IMR-90 (cell line): ENCODE data around the gene PAPSS2. TPM values are rescaled to one million over a fixed set of nuclear protein-coding genes. Genes with fewer than 3 reads are reported as not detected.

Source experiments
- ATAC-seq: fragments of 200-7000 bp; cut with Tn5 transposase; 2 replicates; pipeline ENCODE4 v1.9.1; 2020; ENCODE audit warnings: low read depth, mild to moderate bottlenecking, moderate library complexity
- BruUV-seq: library from RNA; stranded (reverse); fragments of 400-500 nt; replicated peaks from 2 replicates; lab custom pipeline; 2021; lab: Mats Ljungman, UMichigan
- CTCF ChIA-PET: fragments of 300-600 bp; formaldehyde crosslinking; extraction: SDS; loops from one replicate; lab custom pipeline; 2021; ENCODE audit warnings: antibody characterized with exemption; lab: Yijun Ruan, JAX
- POLR2A ChIA-PET: fragments of 300-600 bp; sonication (Branson Sonifier 250); formaldehyde crosslinking; loops from one replicate; lab custom pipeline; 2022; ENCODE audit warnings: antibody characterized with exemption; ENCODE audit not compliant: unreplicated experiment; lab: Charles Lee
- DNase-seq: peaks from one replicate; pipeline ENCODE4 v3.0.0; 2013
- H2AFZ ChIP-seq: replicated peaks from 2 replicates; pipeline ENCODE3; 2013; ENCODE audit warnings: low read length, mild to moderate bottlenecking; ENCODE audit not compliant: poor library complexity
- H2AK5ac ChIP-seq: 2 replicates; pipeline ENCODE4 v1.6.1; 2013; ENCODE audit warnings: low read depth, low read length, inconsistent platforms
- H2AK9ac ChIP-seq: replicated peaks from 2 replicates; pipeline ENCODE3; 2013; ENCODE audit warnings: mild to moderate bottlenecking, low read depth, low read length, moderate library complexity; ENCODE audit not compliant: poor library complexity
- H2BK120ac ChIP-seq: 2 replicates; pipeline ENCODE4 v1.6.1; 2013; ENCODE audit warnings: low read depth, low read length, inconsistent platforms
- H2BK15ac ChIP-seq: 3 replicates; pipeline ENCODE4 v1.6.1; 2013; ENCODE audit warnings: low read depth, low read length, inconsistent platforms
- H2BK20ac ChIP-seq: 2 replicates; pipeline ENCODE4 v1.6.1; 2013; ENCODE audit warnings: low read depth, mild to moderate bottlenecking, inconsistent platforms, low read length, moderate library complexity
- H2BK5ac ChIP-seq: 2 replicates; pipeline ENCODE4 v1.6.1; 2013; ENCODE audit warnings: mild to moderate bottlenecking, low read depth, low read length, inconsistent platforms; ENCODE audit not compliant: poor library complexity, severe bottlenecking
- H3K14ac ChIP-seq: replicated peaks from 2 replicates; pipeline ENCODE4 v1.6.1; 2013; ENCODE audit warnings: low read depth, low read length, inconsistent platforms
- H3K18ac ChIP-seq: 2 replicates; pipeline ENCODE4 v1.6.1; 2013; ENCODE audit warnings: low read depth, low read length, control low read depth
- H3K23ac ChIP-seq: 2 replicates; pipeline ENCODE4 v1.6.1; 2013; ENCODE audit warnings: low read depth, low read length, inconsistent platforms
- H3K27ac ChIP-seq: 2 replicates; pipeline ENCODE4 v1.5.1; 2013; ENCODE audit warnings: mild to moderate bottlenecking, control low read depth, low read length; ENCODE audit not compliant: insufficient read depth
- H3K27me3 ChIP-seq: 2 replicates; pipeline ENCODE4 v1.6.1; 2013; ENCODE audit warnings: low read length; ENCODE audit not compliant: control insufficient read depth, insufficient read depth
- H3K36me3 ChIP-seq: 2 replicates; pipeline ENCODE4 v1.6.1; 2013; ENCODE audit warnings: low read length, mixed read lengths; ENCODE audit not compliant: control insufficient read depth, insufficient read depth
- H3K4ac ChIP-seq: 2 replicates; pipeline ENCODE4 v1.6.1; 2013; ENCODE audit warnings: low read depth, low read length, inconsistent platforms
- H3K4me1 ChIP-seq: 2 replicates; pipeline ENCODE4 v1.6.1; 2013; ENCODE audit warnings: low read length, mixed read lengths; ENCODE audit not compliant: control insufficient read depth, insufficient read depth
- H3K4me2 ChIP-seq: 2 replicates; pipeline ENCODE4 v1.6.1; 2013; ENCODE audit warnings: low read depth, mild to moderate bottlenecking, control low read depth, low read length, moderate library complexity
- H3K4me3 ChIP-seq: 2 replicates; pipeline ENCODE4 v1.5.1; 2013; ENCODE audit warnings: low read depth, mild to moderate bottlenecking, control low read depth, low read length, moderate library complexity; ENCODE audit not compliant: insufficient read depth
- H3K56ac ChIP-seq: 2 replicates; pipeline ENCODE4 v1.6.1; 2013; ENCODE audit warnings: low read length, inconsistent platforms; ENCODE audit not compliant: insufficient read depth; ENCODE audit errors: extremely low read depth
- H3K79me1 ChIP-seq, 2 experiments: 2 replicates each; pipeline ENCODE4 v1.6.1; 2013; ENCODE audit warnings: low read length in 2 of 2, inconsistent platforms in 1 of 2, low read depth in 1 of 2
- H3K9ac ChIP-seq: 2 replicates; pipeline ENCODE4 v1.6.1; 2013; ENCODE audit warnings: low read depth, low read length, control low read depth
- H3K9me1 ChIP-seq: 2 replicates; pipeline ENCODE4 v1.6.1; 2013; ENCODE audit warnings: low read length, inconsistent platforms; ENCODE audit not compliant: insufficient read depth
- H3K9me3 ChIP-seq: 2 replicates; pipeline ENCODE4 v1.6.1; 2013; ENCODE audit warnings: low read length; ENCODE audit not compliant: control insufficient read depth, insufficient read depth
- H4K20me1 ChIP-seq: 2 replicates; pipeline ENCODE4 v1.6.1; 2013; ENCODE audit warnings: low read length, inconsistent platforms; ENCODE audit not compliant: insufficient read depth
- H4K5ac ChIP-seq: 2 replicates; pipeline ENCODE4 v1.6.1; 2013; ENCODE audit warnings: mild to moderate bottlenecking, low read depth, low read length, control low read depth
- H4K8ac ChIP-seq, 2 experiments: 2 replicates each; pipeline ENCODE4 v1.6.1; 2013; ENCODE audit warnings: low read depth in 2 of 2, low read length in 2 of 2, control low read depth in 1 of 2, inconsistent platforms in 1 of 2
- H4K91ac ChIP-seq: 2 replicates; pipeline ENCODE4 v1.6.1; 2013; ENCODE audit warnings: low read depth, low read length, inconsistent platforms; ENCODE audit not compliant: insufficient read depth
- BHLHE40 ChIP-seq: fragments of 150-350 bp; IDR thresholded peaks from 2 replicates; pipeline ENCODE4 v1.6.1; 2016; ENCODE audit warnings: mild to moderate bottlenecking, low read depth, low read length
- CEBPB ChIP-seq: IDR thresholded peaks from 2 replicates; pipeline ENCODE4 v1.6.1; 2012; ENCODE audit warnings: low read depth, low read length, improper control_type of control experiment
- CHD1 ChIP-seq: IDR thresholded peaks from 2 replicates; pipeline ENCODE4 v1.6.1; 2012; ENCODE audit warnings: low read depth, low read length, improper control_type of control experiment
- CTCF ChIP-seq: conservative IDR thresholded peaks from 2 replicates; pipeline ENCODE4 v1.5.1; 2012; ENCODE audit warnings: mild to moderate bottlenecking, low read depth, low read length, improper control_type of control experiment
- ELK1 ChIP-seq: fragments of 150-350 bp; IDR thresholded peaks from 2 replicates; pipeline ENCODE4 v1.6.1; 2016; ENCODE audit warnings: low read depth, mild to moderate bottlenecking, low read length, moderate library complexity, borderline replicate concordance
- FOS ChIP-seq: fragments of 150-350 bp; IDR thresholded peaks from 2 replicates; pipeline ENCODE4 v1.6.1; 2016; ENCODE audit warnings: low read depth, low read length
- MAFK ChIP-seq: IDR thresholded peaks from 2 replicates; pipeline ENCODE4 v1.6.1; 2012; ENCODE audit warnings: low read depth, low read length, improper control_type of control experiment
- MAZ ChIP-seq: IDR thresholded peaks from 2 replicates; pipeline ENCODE4 v1.6.1; 2012; ENCODE audit warnings: low read depth, mild to moderate bottlenecking, low read length, improper control_type of control experiment, moderate library complexity, borderline replicate concordance
- MXI1 ChIP-seq: IDR thresholded peaks from 2 replicates; pipeline ENCODE4 v1.6.1; 2012; ENCODE audit warnings: low read depth, mild to moderate bottlenecking, low read length, moderate library complexity, borderline replicate concordance
- POLR2A ChIP-seq: IDR thresholded peaks from 2 replicates; pipeline ENCODE4 v1.6.1; 2012; ENCODE audit warnings: mild to moderate bottlenecking, low read depth, low read length
- RAD21 ChIP-seq: IDR thresholded peaks from 2 replicates; pipeline ENCODE4 v1.6.1; 2012; ENCODE audit warnings: low read length, improper control_type of control experiment
- RCOR1 ChIP-seq: IDR thresholded peaks from 2 replicates; pipeline ENCODE4 v1.6.1; 2012; ENCODE audit warnings: mild to moderate bottlenecking, low read length, improper control_type of control experiment; ENCODE audit not compliant: insufficient replicate concordance
- RFX5 ChIP-seq: IDR thresholded peaks from 2 replicates; pipeline ENCODE4 v1.8.0; 2012; ENCODE audit warnings: low read depth, mild to moderate bottlenecking, low read length, moderate library complexity
- SMC3 ChIP-seq: fragments of 150-350 bp; IDR thresholded peaks from 2 replicates; pipeline ENCODE4 v1.6.1; 2016; ENCODE audit warnings: low read depth, mild to moderate bottlenecking, antibody characterized with exemption, low read length, moderate library complexity
- USF2 ChIP-seq: fragments of 150-350 bp; IDR thresholded peaks from 2 replicates; pipeline ENCODE4 v1.6.1; 2017; ENCODE audit warnings: mild to moderate bottlenecking, antibody characterized with exemption, low read length, low read depth
- WGBS, 2 experiments: methylation state at CpG; one replicate each; pipeline versions ENCODE4 v1.1.5 to v1.1.7; 2013; ENCODE audit warnings: missing lambda C conversion rate in 2 of 2; ENCODE audit not compliant: insufficient read length in 1 of 2; ENCODE audit errors: extremely low coverage in 2 of 2; 5-methylcytosine and 5-hydroxymethylcytosine counted together
- dilution Hi-C: fragments of 300-500 bp; cut with HindIII; formaldehyde crosslinking; loops from one replicate; pipeline ENCODE4 v1.14.3; 2018; ENCODE audit warnings: low sequenced_read_pairs; ENCODE audit not compliant: unreplicated experiment
- in situ Hi-C: fragments of 300-500 bp; cut with MboI; formaldehyde crosslinking; loops from 3 replicates; pipeline ENCODE4 v1.14.3; 2019; ENCODE audit warnings: low sequenced_read_pairs, inconsistent platforms, mixed read lengths
- intact Hi-C: fragments of 100-400 bp; cut with micrococcal nuclease; formaldehyde crosslinking; loops from 2 replicates; pipeline ENCODE4 v1.10.0; 2022
- polyA plus RNA-seq, 3 experiments: library from polyadenylated mRNA; depleted of rRNA; stranded (reverse); fragments of >200 nt; gene quantifications; 2 replicates each; pipeline ENCODE4 v1.2.3, GENCODE V29; 2012; ENCODE audit warnings: low replicate concordance in 1 of 3
- total RNA-seq: library from RNA; depleted of rRNA; stranded (reverse); fragments of >200 nt; gene quantifications from 2 replicates; pipeline ENCODE4 v1.2.3, GENCODE V29; 2012

Gene PAPSS2
- total and polyA plus RNA-seq, 2 of the 4 experiments (the other 2 are of a cell fraction) = 55.0 to 63.3 TPM

GRCh38 chr10:87651801-87652200 lies 7.9 kb upstream of the PAPSS2 start:
- H3K9ac ChIP-seq = no peak overlapping the region
- H3K4me1 ChIP-seq = peaks cover 2% of the 10 kb centered on the region; the same call in 1 of the 2 replicates
- H2BK120ac ChIP-seq = no peak overlapping the region
- ChIA-PET CTCF (no interaction called here), POLR2A (no interaction called here)
- H3K4ac ChIP-seq = no peak overlapping the region
- intact Hi-C loops (no loop called here), in situ Hi-C loops (no loop called here), dilution Hi-C loops (no loop called here)
- H2BK15ac ChIP-seq = no peak overlapping the region
- no peak overlapping the region for H3K4me3 ChIP-seq
- H4K8ac ChIP-seq = no peak overlapping the region
- H3K27me3 ChIP-seq = no peaks in the 10 kb centered on the region
- no CpG with 5 or more reads among the region's 6 CpGs for WGBS, 2 experiments
- H3K9me1 ChIP-seq = no peaks in the 10 kb centered on the region
- ATAC-seq (no peak), DNase-seq (no peak)
- no peak overlapping the region for H3K4me2 ChIP-seq
- no peak overlapping the region for H3K18ac ChIP-seq
- H2AFZ ChIP-seq = no peak overlapping the region
- H4K91ac ChIP-seq = no peak overlapping the region
- H3K79me1 ChIP-seq = no peaks in the 10 kb centered on the region
- H3K36me3 ChIP-seq = no peaks in the 10 kb centered on the region
- no peak overlapping the region for H4K5ac ChIP-seq
- no peak overlapping the region for H2BK5ac ChIP-seq
- H3K27ac ChIP-seq = no peak overlapping the region
- H3K23ac ChIP-seq = no peak overlapping the region
- H3K14ac ChIP-seq = no peak overlapping the region
- BruUV-seq = no TSS peak
- TF ChIP-seq CHD1 (no peak), CTCF (no peak), RFX5 (no peak), SMC3 (no peak), MAZ (no peak), USF2 (no peak), ELK1 (no peak), RAD21 (no peak), FOS (no peak), MXI1 (no peak), POLR2A (no peak), MAFK (no peak), BHLHE40 (no peak), CEBPB (no peak), RCOR1 (no peak)
- no peak overlapping the region for H3K56ac ChIP-seq
- no peak overlapping the region for H2AK9ac ChIP-seq
- no peaks in the 10 kb centered on the region for H3K9me3 ChIP-seq
- no peak overlapping the region for H2AK5ac ChIP-seq
- H4K20me1 ChIP-seq = no peaks in the 10 kb centered on the region
- H2BK20ac ChIP-seq = no peak overlapping the region
